Non-pigmented ciliary epithelial cell (primary cell): ENCODE measurements around the gene ITGB2.
"Not testable (repeated sequence)": the region's sequence is repeated elsewhere in the genome, so short reads cannot be mapped to it uniquely, and the experiment has no call there.

ENCODE experiments used
- DNase-seq: peaks from one replicate; pipeline ENCODE4 v3.0.0-alpha.2; 2010; ENCODE audit warnings: low read depth

Gene ITGB2

GRCh38 chr21:44884097-44884496, 36.6 kb downstream of the ITGB2 start:
- DNase-seq: no peak

- no peak for DNase-seq
Observed at GRCh38 chr21:44883250-44883649, 37.4 kb downstream of the ITGB2 start.

GRCh38 chr21:44881198-44881872, 39.4 kb downstream of the ITGB2 start:
- no peak for DNase-seq

- no peak for DNase-seq
Observed at GRCh38 chr21:44880405-44881197, 40.1 kb downstream of the ITGB2 start.

GRCh38 chr21:44879238-44879637, 41.5 kb downstream of the ITGB2 start:
- DNase-seq: not testable (repeated sequence)

- no peak for DNase-seq
Observed at GRCh38 chr21:44878053-44878982, 42.4 kb downstream of the ITGB2 start.

GRCh38 chr21:44876849-44877575, 43.7 kb downstream of the ITGB2 start:
- no peak for DNase-seq

GRCh38 chr21:44875316-44875700, 45.4 kb downstream of the ITGB2 start:
- no peak for DNase-seq

- DNase-seq: no peak
Observed at GRCh38 chr21:44874497-44875315, 46.0 kb downstream of the ITGB2 start.

GRCh38 chr21:44874240-44874496, 46.5 kb downstream of the ITGB2 start:
- no peak for DNase-seq

- DNase-seq: peak; percentile 71
Observed at GRCh38 chr21:44873356-44874239, 47.1 kb downstream of the ITGB2 start, which contains the start of gene PTTG1IP. Gene PTTG1IP, minus strand, starts transcription at chr21:44873690. Its CDS starts 74 bp downstream, at chr21:44873616.

- DNase-seq: no peak
Observed at GRCh38 chr21:44872649-44873355, 47.9 kb downstream of the ITGB2 start.

- DNase-seq: no peak
Observed at GRCh38 chr21:44872323-44872648, 48.4 kb downstream of the ITGB2 start.

GRCh38 chr21:44871576-44872269, 49.0 kb downstream of the ITGB2 start:
- peak; percentile 50 for DNase-seq

- no peak for DNase-seq
Observed at GRCh38 chr21:44870748-44871495, 49.8 kb downstream of the ITGB2 start.

GRCh38 chr21:44869781-44870747, 50.6 kb downstream of the ITGB2 start:
- DNase-seq: peak; percentile 94

GRCh38 chr21:44868707-44869106, 52.0 kb downstream of the ITGB2 start:
- DNase-seq: no peak
